GM23248 (cell line): ENCODE measurements around the gene TRIO.

Experiments used
- EZH2 ChIP-seq: fragments of 200-600 bp; sonication (generic); IDR thresholded peaks from 2 replicates; pipeline ENCODE4 v1.6.1; 2018; ENCODE audit warnings: antibody characterized with exemption, mild to moderate bottlenecking; ENCODE audit not compliant: insufficient read depth, poor library complexity, severe bottlenecking
- EZH2phosphoT487 ChIP-seq: fragments of 200-600 bp; sonication (generic); IDR thresholded peaks from 2 replicates; pipeline ENCODE4 v1.6.1; 2018; ENCODE audit warnings: antibody characterized with exemption, moderate library complexity, mild to moderate bottlenecking, low read depth; ENCODE audit not compliant: insufficient read depth

DNA sequence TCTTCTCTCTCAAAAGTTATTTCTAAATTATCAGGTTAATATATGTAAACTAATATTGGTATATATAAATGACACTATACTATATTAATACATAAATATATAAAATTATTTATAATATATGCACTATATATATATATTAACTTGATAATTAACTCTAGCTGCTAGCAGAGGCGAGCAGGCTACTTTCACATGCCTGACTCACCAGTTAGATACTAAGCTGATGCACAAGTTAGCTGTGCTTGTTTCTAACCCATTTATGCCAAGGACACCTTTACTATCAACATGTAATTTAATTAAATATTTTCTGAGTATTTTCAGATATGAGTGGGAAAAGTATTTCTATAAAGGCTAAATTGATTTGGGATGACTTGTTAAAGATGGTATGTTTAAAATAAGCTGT is 70.1 kb downstream of the TRIO start:
- no peak for TF ChIP-seq EZH2
- no peak for TF ChIP-seq EZH2phosphoT487
